GM12873 (cell line): ENCODE results near the gene GATD1.

ENCODE experiments used
- CTCF ChIP-seq: IDR thresholded peaks from 2 replicates; pipeline ENCODE4 v1.5.1; 2012; ENCODE audit warnings: low read depth, mild to moderate bottlenecking, moderate library complexity, low read length, control low read depth; ENCODE audit not compliant: insufficient read depth; ENCODE audit errors: missing control alignments

Gene GATD1

GRCh38 chr11:722346-722811, 54.9 kb downstream of the GATD1 start:
- no peak for TF ChIP-seq CTCF

- no peak for TF ChIP-seq CTCF
Observed at GRCh38 chr11:721741-722345, 55.4 kb downstream of the GATD1 start.

GRCh38 chr11:721247-721740, 56.0 kb downstream of the GATD1 start:
- no peak for TF ChIP-seq CTCF

GRCh38 chr11:720642-721246, 56.5 kb downstream of the GATD1 start:
- TF ChIP-seq CTCF = no peak

GRCh38 chr11:720017-720641, 57.2 kb downstream of the GATD1 start:
- TF ChIP-seq CTCF = no peak

GRCh38 chr11:719214-720016, 57.9 kb downstream of the GATD1 start:
- no peak for TF ChIP-seq CTCF
